OCI-LY7 (cell line): ENCODE data around the gene XPNPEP3. TPM values are rescaled to one million over a fixed set of nuclear protein-coding genes. Genes with fewer than 3 reads are reported as not detected.
A peak's percentile ranks its signal among the peaks of the same experiment; 100 is the strongest.

Source experiments
- BruUV-seq: library from RNA; stranded (reverse); fragments of 400-500 nt; replicated peaks from 2 replicates; lab custom pipeline; 2021; lab: Mats Ljungman, UMichigan
- CTCF ChIA-PET: fragments of 300-600 bp; sonication (Branson Sonifier 250); formaldehyde crosslinking; loops from one replicate; lab custom pipeline; 2022; ENCODE audit warnings: antibody characterized with exemption; ENCODE audit not compliant: unreplicated experiment; lab: Charles Lee
- POLR2A ChIA-PET: fragments of 300-600 bp; sonication (Branson Sonifier 250); formaldehyde crosslinking; loops from one replicate; lab custom pipeline; 2022; ENCODE audit warnings: antibody characterized with exemption; lab: Charles Lee
- DNase-seq: peaks from one replicate; pipeline ENCODE4 v3.0.0-alpha.2; 2015; ENCODE audit warnings: low spot score
- H2AFZ ChIP-seq: fragments of 200-600 bp; sonication (generic), shearing (Covaris generic); 2 replicates; pipeline ENCODE4 v1.6.1; 2014; ENCODE audit warnings: mild to moderate bottlenecking, antibody characterized with exemption, low read length, moderate library complexity
- H3K27ac ChIP-seq: fragments of 200-600 bp; sonication (generic); 2 replicates; pipeline ENCODE4 v1.5.1; 2014; ENCODE audit warnings: mixed run types, low read depth, mild to moderate bottlenecking, moderate library complexity, low read length, inconsistent platforms; ENCODE audit not compliant: poor library complexity, severe bottlenecking
- H3K36me3 ChIP-seq: fragments of 200-600 bp; sonication (generic); 2 replicates; pipeline ENCODE4 v1.6.1; 2014; ENCODE audit warnings: mild to moderate bottlenecking, antibody characterized with exemption, low read length, moderate library complexity, mixed read lengths; ENCODE audit not compliant: insufficient read depth
- H3K4me1 ChIP-seq: fragments of 200-600 bp; sonication (generic); 2 replicates; pipeline ENCODE4 v1.5.1; 2014; ENCODE audit warnings: mild to moderate bottlenecking, low read length; ENCODE audit not compliant: insufficient read depth, poor library complexity, severe bottlenecking
- H3K4me2 ChIP-seq: fragments of 200-600 bp; sonication (generic); 2 replicates; pipeline ENCODE4 v1.6.1; 2014; ENCODE audit warnings: mild to moderate bottlenecking, low read length
- H3K4me3 ChIP-seq: fragments of 200-600 bp; sonication (generic); 2 replicates; pipeline ENCODE4 v1.5.1; 2014; ENCODE audit warnings: mild to moderate bottlenecking, low read depth, low read length; ENCODE audit not compliant: poor library complexity, severe bottlenecking
- H3K79me2 ChIP-seq: fragments of 200-600 bp; sonication (generic); 2 replicates; pipeline ENCODE4 v1.6.1; 2016; ENCODE audit warnings: low read depth, mild to moderate bottlenecking, low read length, moderate library complexity, mixed read lengths; ENCODE audit not compliant: insufficient read depth
- H3K9me2 ChIP-seq: fragments of 200-600 bp; sonication (generic); 2 replicates; pipeline ENCODE4 v1.6.1; 2016; ENCODE audit warnings: mild to moderate bottlenecking, low read length, mixed read lengths; ENCODE audit not compliant: insufficient read depth
- H3K9me3 ChIP-seq: fragments of 200-600 bp; sonication (generic); 2 replicates; pipeline ENCODE4 v1.6.1; 2014; ENCODE audit warnings: mild to moderate bottlenecking, mixed run types, low read length, mixed read lengths
- H4K20me1 ChIP-seq: fragments of 200-600 bp; sonication (generic); 2 replicates; pipeline ENCODE4 v1.6.1; 2014; ENCODE audit warnings: mild to moderate bottlenecking, antibody characterized with exemption, low read length, moderate library complexity, mixed read lengths; ENCODE audit not compliant: insufficient read depth
- EZH2phosphoT487 ChIP-seq: fragments of 200-600 bp; sonication (generic); IDR thresholded peaks from 2 replicates; pipeline ENCODE4 v1.6.1; 2018; ENCODE audit warnings: low read depth, borderline replicate concordance, mild to moderate bottlenecking, mixed run types, antibody characterized with exemption, low read length, moderate library complexity, mixed read lengths
- intact Hi-C: fragments of 100-400 bp; cut with micrococcal nuclease; formaldehyde crosslinking; loops from one replicate; pipeline ENCODE4 v1.10.0; 2022; ENCODE audit not compliant: unreplicated experiment
- total RNA-seq, 2 experiments: library from RNA; depleted of rRNA in 1 of 2; stranded (reverse); fragments of >200 nt in 1 of 2; shearing (Covaris generic) in 1 of 2; gene quantifications; 2 replicates each; pipeline ENCODE4 v1.2.3, GENCODE V29; 2014 to 2022
- TF ChIP-seq, protein P1 (sequence below): fragments of 200-600 bp; sonication (generic); conservative IDR thresholded peaks from 2 replicates; pipeline ENCODE4 v1.5.1; 2014; ENCODE audit warnings: mild to moderate bottlenecking, antibody characterized with exemption, low read length, moderate library complexity, mixed read lengths

The XPNPEP3 gene
- total RNA-seq, 2 experiments from 2014 or later = 12.2 to 22.4 TPM

DNA sequence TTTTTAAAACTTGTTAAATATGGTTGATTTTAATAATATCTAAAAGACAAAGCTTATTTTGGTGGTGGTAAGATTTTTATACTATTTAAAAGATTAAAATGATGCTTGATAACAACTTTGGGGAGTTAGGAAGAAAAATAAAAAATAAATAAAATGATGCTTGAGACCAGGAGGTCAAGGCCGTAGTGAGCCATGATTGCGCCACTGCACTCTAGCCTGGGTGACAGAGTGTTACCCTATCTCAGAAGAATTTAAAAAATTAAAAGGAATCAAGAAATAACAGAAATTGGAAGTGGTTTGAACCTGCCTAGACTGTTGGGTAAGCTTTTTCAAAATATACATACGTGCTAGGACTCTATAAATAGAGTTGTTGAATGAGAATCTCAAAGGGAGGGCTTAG is 17.1 kb downstream of the XPNPEP3 start:
- Histone ChIP-seq H4K20me1 (no peaks in the 10 kb centered on the region), H3K9me3 (no peaks in the 10 kb centered on the region), H3K79me2 (no peaks in the 10 kb centered on the region), H3K27ac (no peak overlapping the region), H2AFZ (no peak overlapping the region), H3K4me2 (no peak overlapping the region), H3K36me3 (peaks cover 41% of the 10 kb centered on the region), H3K9me2 (no peaks in the 10 kb centered on the region; the same call in 1 of the 2 replicates), H3K4me3 (no peak overlapping the region), H3K4me1 (no peaks in the 10 kb centered on the region)
- ChIA-PET POLR2A (no interaction called here), CTCF (no interaction called here)
- TF ChIP-seq EZH2phosphoT487 = no peak
- TF ChIP-seq, protein P1, sequence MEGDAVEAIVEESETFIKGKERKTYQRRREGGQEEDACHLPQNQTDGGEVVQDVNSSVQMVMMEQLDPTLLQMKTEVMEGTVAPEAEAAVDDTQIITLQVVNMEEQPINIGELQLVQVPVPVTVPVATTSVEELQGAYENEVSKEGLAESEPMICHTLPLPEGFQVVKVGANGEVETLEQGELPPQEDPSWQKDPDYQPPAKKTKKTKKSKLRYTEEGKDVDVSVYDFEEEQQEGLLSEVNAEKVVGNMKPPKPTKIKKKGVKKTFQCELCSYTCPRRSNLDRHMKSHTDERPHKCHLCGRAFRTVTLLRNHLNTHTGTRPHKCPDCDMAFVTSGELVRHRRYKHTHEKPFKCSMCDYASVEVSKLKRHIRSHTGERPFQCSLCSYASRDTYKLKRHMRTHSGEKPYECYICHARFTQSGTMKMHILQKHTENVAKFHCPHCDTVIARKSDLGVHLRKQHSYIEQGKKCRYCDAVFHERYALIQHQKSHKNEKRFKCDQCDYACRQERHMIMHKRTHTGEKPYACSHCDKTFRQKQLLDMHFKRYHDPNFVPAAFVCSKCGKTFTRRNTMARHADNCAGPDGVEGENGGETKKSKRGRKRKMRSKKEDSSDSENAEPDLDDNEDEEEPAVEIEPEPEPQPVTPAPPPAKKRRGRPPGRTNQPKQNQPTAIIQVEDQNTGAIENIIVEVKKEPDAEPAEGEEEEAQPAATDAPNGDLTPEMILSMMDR = no peak
- no peak for DNase-seq
- intact Hi-C loops = no loop called here
- no TSS peak for BruUV-seq

DNA sequence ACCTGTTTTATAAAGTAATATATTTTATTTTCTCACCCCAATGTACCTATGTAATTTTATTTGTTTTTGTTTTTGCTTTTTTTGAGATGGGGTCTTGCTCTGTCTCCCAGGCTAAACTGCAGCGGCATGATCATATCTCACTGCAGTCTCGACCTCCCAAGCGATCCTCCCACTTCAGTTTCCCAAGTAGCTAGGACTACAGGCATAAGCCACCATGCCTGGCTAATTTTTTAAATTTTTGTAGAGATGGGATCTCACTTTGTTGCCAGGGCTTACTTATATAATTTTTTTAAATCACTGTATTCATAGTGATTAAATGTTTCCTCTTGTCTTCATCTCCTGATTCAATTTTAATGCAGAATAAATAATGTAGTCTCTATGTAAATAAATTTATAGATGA is 18.2 kb downstream of the XPNPEP3 start:
- Histone ChIP-seq H3K36me3 (peaks cover 38% of the 10 kb centered on the region), H4K20me1 (no peaks in the 10 kb centered on the region), H3K4me3 (no peak overlapping the region), H3K4me2 (no peak overlapping the region), H3K4me1 (no peaks in the 10 kb centered on the region), H3K9me3 (no peaks in the 10 kb centered on the region), H2AFZ (no peak overlapping the region), H3K27ac (no peak overlapping the region), H3K9me2 (no peaks in the 10 kb centered on the region; the same call in 1 of the 2 replicates), H3K79me2 (no peaks in the 10 kb centered on the region)
- DNase-seq = no peak
- BruUV-seq = TSS peak; percentile 53
- ChIA-PET CTCF (no interaction called here), POLR2A (no interaction called here)
- TF ChIP-seq, protein P1 = no peak
- no peak for TF ChIP-seq EZH2phosphoT487
- intact Hi-C loops = no loop called here

DNA sequence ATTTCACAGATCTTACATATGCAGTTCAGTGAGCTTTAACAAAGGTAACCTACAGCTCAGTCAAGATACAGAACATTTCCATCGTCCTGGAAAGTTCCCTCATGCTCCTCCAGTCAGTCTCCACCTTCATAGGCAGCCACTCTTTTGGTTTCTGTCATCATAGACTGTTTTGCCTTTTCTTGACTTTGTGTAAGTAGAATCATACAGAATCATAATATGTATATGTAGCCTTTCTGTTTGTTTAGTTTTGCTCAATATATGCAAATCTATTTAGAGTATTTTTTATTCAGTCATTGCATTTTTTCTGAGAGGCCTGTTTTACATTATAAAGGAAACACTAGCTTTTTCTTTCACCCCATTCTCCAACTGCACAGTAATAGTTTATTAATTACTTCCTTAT is 20.0 kb downstream of the XPNPEP3 start:
- no TSS peak for BruUV-seq
- POLR2A ChIA-PET = interaction anchor here (0.6 to 1.2 kb wide), 2 partner anchors 10 to 23 kb away, joined by 3 to 4 read pairs; no protein-coding TSS in a partner anchor
- Histone ChIP-seq H3K36me3 (peaks cover 31% of the 10 kb centered on the region), H3K4me1 (no peaks in the 10 kb centered on the region), H2AFZ (no peak overlapping the region), H3K79me2 (no peaks in the 10 kb centered on the region), H3K27ac (no peak overlapping the region), H3K4me2 (no peak overlapping the region), H4K20me1 (no peaks in the 10 kb centered on the region), H3K4me3 (no peak overlapping the region), H3K9me2 (no peaks in the 10 kb centered on the region; the same call in 1 of the 2 replicates), H3K9me3 (no peaks in the 10 kb centered on the region)
- CTCF ChIA-PET = no interaction called here
- intact Hi-C loops = no loop called here
- DNase-seq = no peak
- TF ChIP-seq EZH2phosphoT487 = no peak
- TF ChIP-seq, protein P1 = no peak
